HG02970 (cell line): Measurements from ENCODE around the gene TMEM41A.
"Not testable (repeated sequence)": the region's sequence is repeated elsewhere in the genome, so short reads cannot be mapped to it uniquely, and the experiment has no call there.

Experiments used
- ATAC-seq: cut with Tn5 transposase; IDR thresholded peaks from one replicate; pipeline ENCODE4 v1.9.1; 2021; ENCODE audit warnings: mild to moderate bottlenecking, moderate library complexity, moderate number of reproducible peaks; ENCODE audit not compliant: unreplicated experiment, low FRiP score

Gene TMEM41A

DNA sequence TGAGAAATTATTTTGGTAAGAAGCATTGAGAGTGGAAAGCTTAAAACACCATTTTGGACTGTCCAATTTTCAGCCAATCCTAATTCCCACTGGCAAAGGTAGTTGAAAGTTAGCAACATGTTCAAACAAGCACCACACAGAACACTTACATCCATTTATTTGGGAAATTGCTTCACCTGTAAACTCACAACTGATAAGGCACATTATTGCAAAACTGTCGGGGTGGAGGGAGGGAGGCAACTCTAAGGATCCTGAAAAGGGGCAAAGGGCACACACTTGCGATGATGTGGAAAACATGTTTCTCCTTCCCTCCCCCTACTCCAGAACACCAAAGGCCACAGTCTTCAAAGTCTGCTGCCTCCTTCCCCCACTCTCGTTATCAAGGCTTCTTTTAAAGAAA lies 9.4 kb downstream of the TMEM41A start:
- no peak for ATAC-seq

DNA sequence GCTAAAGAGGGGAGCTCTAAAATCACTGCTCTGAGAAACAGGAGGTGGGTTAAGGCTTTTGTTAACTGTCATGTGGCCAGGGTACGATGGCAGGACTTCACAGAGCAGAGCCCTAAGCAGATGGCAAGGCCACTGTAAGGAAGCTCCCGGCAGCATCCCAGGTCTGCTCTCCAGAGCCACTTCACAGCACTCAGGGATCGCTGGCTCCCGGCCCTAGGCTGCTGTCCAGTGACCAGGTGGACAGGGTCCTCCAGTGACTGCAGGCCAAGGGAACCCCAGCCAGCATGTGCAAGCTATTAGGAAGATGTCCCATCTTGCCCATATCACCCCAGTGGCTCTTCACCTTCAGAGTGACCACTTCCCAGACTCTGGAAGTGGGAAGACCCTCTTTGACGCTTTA lies 10.4 kb downstream of the TMEM41A start:
- ATAC-seq = no peak

DNA sequence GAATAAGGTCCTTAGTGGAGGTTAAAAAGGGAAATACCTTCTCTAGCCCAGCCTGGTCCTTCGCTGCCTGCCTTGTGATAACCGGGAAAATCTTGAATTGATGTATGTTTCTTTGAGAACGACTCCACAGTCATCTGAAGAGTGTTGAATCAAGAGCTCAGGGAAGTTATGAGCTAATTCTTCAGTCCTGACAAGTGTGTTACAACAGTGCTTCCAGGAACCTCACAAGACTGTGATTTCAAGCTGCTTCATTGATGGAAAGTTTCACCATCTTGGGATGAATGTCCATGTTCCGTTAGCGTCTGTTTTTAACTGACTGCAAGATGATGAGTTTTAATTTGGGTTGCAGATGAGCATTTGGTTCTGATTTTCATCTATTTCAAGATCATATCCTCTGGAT lies 12.4 kb downstream of the TMEM41A start:
- ATAC-seq = no peak

DNA sequence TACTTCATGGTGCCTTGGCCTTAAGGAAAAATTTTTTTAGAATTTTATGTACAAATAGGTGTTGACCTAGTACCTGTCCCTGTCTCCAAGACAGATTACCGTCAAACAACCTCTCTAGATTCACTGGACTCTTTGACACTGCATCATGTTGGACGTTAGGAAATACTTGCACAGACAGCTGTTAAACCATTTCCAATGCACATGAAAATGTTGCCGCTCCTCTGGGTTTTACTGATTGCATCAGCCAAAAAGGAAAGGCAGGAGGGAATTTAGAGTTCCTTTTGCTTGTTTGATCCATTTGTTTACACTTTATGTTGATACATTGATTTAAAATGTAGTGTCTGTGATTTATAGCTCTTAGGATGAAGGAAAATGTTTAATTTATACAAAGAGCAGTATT lies 14.5 kb downstream of the TMEM41A start:
- ATAC-seq = no peak

DNA sequence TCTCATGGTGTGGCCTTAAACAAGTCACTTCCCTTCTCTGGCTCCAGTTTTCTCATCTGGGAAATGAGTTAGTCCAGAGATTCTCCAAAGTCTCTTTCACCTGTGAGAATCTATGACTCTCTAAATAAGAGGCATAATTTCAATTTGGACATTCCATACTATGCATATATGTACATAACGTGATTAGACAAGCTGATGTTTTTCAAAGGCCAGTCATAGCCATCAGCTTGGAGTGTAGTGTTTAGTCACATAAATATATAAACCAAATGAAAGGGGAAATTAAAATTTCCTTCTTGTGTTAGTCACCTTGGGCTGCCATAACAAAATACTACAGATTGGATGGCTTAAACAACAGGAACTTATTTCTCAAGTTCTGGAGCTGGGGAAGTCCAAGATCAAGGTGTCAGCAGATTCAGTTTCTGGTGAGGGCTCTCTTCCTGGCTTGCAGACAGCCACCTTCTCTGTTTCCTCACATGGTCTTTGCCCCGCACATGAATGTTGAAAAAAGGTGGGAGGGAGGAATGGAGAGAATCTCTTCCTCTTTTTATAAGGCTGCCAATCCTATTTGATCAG lies 19.4 kb downstream of the TMEM41A start:
- ATAC-seq = no peak

DNA sequence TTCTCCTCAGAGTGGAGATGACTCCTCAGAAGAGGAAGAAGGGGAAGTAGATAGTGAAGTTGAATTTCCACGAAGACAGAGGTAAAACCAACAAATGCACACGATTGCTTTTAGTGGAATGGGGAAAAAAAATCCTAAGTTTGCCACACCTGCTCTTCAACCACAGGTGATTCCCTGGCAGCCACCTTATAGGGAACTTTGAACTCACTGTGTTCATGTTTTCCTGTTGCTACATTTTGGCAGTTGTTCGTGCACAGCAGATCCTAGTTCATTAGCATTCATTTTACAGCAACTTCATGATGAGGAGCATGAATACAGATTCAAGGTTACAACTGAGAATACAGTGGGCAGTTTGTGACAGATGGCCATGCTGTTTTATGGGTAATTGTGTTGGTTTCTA lies 21.5 kb downstream of the TMEM41A start:
- no peak for ATAC-seq

DNA sequence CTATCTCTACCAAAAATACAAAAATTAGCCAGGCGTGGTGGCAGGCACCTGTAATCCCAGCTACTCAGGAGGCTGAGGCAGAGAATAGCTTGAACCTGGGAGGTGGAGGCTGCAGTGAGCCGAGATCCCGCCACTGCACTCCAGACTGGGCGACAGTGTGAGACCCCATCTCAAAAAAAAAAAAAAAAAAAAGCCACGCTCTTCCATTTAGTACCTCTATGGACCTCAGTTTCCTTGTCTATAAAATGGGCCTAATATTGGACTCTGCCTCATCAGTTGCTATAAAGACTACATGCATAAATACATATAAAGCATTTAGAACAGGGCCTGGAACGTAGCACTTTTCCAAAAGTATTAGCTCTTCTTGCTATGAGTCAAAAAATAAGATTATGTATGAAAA lies 23.9 kb downstream of the TMEM41A start:
- ATAC-seq = not testable (repeated sequence)

DNA sequence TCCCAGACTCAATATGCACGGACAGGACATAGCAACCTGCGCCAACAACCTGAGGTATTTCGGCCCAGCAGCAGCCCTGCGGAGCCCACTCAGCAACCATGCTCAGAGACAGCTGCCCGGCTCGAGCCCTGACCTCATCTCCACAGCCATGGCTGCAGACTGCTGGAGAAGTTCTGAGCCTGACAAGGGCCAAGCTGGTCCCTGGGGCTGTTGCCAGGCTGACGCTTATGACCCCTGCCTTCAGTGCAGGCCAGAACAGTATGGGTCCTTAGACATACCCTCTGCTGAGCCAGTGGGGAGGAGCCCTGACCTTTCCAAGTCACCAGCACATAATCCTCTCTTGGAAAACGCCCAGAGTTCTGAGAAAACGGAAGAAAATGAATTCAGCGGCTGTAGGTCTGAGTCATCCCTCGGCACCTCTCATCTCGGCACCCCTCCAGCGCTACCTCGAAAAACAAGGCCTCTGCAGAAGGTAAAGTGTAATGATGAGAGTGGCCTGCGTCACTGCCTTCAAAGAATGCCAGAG lies 25.5 kb downstream of the TMEM41A start:
- ATAC-seq = no peak

DNA sequence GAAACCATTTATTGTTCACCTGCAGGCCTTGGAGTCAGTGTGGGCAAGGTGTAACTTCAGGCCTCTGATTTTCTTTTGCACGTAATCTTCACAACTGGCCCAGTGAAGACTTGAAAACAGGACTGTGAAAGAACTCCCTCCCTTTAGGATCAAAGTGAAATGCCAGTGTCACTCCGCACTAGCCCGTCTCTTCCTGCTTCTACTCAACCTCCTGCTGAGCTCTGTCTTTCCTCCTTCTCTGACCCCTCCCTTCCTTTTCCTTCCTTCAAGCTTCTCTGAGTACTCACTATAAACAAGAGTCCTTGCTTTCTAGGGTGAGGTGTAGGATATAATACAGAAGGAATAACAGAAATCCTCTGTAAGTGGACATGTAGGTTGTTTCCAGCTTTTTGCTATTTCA lies 28.5 kb downstream of the TMEM41A start:
- ATAC-seq = no peak

DNA sequence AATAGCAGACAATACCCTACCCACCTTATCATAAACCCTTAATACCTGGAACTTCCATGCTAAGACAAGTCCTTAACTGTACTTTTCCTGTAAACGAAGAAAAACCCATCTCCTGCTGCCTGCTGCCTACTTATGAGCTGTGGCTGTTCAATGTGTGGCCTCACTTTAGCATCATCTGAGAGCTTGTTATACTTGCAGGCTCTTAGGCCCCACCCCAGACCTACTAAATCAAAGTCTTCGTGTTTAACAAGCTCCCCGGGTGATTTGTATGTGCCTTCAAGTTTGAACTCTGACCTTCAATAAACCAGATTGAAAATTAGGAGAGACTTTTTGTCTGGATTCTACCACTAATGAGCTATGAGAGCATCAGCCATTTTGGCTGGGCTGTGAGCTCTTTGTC lies 29.3 kb downstream of the TMEM41A start:
- ATAC-seq = no peak

DNA sequence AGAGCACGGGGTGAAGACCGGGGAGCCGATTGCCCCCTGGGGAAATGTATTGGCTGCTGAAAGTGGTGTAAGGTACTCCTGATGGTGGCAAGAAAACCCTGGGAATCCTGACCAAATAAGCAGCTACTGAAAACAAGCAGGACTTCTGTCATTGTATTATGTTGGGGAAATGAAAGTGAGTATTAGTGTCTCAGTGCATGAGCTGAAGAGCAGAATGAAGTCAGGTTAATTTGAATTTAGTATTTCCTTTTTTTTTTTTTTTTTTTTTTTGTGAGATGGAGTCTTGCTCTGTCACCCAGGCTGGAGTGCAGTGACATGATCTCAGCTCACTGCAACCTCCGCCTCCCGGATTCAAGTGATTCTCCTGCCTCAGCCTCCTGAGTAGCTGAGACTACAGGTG lies 32.7 kb downstream of the TMEM41A start:
- ATAC-seq = not testable (repeated sequence)

DNA sequence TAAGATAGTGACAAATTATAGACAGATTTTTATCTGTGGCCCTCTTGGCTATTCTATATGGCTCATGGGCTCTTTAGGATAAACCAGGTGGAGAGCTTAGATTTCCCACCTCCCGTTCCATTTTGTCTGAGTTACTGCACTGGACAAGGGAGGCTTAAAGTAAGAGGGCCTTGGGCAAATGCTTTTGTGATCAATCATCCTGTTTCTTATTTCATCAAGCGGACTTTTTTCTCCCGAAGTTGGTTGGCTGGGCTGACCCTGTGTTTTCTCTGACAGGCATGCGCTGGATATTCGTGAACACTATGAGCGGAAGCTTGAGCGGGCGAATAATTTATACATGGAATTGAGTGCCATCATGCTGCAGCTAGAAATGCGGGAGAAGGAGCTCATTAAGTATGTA lies 33.4 kb downstream of the TMEM41A start:
- no peak for ATAC-seq

DNA sequence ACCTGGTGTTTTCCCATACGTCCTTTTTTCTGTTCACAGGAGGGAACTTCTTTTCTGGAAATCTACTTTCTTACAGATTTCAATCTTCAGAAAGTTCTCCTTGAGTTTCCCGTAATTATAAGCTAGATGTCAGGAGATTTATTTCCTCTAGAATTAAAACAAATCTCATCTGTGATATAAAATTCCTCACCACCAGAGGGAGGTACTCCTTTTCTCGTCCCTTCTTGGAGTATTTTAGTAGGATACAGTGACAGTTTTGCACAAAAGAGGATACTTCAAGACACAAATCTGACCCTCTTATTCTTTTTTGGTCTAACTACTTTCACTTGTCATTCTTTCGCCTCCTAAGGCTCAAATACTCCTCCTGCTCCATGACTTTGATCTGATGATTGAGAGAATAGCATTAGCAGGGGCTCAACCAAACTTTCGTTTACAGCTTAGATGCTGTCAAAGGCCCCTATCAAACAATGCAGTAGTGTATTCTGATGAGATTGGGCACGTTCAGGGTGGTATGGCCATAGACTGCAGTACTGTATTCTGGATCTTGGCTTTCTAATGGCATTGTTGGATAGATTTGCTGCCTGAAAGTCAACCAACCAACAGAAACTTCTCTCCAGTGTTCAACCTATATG lies 38.0 kb downstream of the TMEM41A start:
- no peak for ATAC-seq

DNA sequence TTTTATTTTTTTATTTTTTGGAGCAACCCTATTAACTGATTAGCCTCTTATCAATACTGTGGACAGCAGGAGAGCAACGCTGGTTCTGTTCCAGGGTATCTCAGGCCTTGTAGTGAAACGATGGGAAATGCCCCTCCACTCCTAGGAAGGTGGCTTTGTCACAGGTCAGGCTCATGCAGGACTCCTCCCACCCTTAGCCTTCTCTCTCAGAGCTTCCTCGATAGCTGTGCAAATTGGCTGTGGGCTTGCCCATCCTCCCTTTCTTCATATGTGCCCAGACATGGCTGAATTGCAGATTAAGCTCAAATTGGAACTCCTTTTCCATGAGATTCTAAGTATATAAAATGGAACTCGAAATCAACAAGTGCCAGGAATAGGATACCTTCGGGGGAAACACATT lies 38.5 kb downstream of the TMEM41A start:
- ATAC-seq = no peak

DNA sequence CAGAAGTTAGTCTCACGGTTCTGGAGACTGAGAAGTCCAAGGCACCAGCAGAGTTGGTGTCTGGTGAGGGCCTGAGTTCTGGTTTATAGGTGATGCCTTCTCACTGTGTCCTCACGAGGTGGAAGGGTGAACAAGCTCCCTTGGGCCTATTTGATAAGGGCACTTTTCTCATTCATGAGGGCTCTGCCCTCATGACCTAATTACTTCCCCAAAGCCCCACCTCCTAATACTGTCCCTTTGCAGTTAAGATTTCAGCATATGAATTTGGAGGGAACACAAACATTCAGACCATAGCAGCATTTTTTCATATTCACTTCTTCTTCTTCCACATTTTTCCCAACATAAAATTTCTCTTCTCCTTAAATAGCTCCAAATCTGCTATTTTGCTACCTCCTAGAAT lies 41.5 kb downstream of the TMEM41A start:
- no peak for ATAC-seq

DNA sequence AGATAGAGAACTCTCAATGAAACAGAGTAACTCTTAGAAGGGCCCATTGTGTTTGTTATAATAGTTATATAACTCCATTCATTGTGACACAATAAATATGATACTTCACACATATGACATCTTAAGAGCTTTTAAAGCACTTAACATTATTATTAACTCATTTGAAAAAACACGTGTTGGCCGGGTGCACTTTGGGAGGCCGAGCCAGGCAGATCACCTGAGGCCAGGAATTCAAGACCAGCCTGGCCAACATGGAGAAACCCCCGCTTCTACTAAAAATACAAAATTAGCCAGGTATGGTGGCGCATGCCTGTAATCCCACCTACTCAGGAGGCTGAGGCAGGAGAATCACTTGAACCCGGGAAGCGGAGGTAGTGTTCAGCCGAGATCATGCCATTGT lies 47.4 kb downstream of the TMEM41A start:
- not testable (repeated sequence) for ATAC-seq

DNA sequence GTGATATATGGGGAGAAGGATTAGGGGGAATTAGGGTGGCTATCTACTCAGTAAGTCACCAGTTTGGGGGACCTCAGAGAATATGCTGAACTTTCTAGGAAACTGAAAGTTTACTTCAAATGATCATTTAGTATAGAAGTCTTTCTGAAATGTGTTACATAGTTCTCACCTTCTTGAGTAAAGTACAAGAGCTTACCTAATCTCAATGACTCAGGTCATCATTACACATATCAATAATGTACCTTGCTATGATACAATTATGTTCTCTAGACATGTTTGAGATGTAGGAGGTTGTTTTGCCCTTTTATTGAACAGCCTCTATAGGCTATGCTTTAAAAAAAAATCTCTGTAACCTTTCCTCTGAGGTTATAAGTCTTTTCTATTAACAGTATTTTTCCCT lies 50.7 kb downstream of the TMEM41A start:
- no peak for ATAC-seq

DNA sequence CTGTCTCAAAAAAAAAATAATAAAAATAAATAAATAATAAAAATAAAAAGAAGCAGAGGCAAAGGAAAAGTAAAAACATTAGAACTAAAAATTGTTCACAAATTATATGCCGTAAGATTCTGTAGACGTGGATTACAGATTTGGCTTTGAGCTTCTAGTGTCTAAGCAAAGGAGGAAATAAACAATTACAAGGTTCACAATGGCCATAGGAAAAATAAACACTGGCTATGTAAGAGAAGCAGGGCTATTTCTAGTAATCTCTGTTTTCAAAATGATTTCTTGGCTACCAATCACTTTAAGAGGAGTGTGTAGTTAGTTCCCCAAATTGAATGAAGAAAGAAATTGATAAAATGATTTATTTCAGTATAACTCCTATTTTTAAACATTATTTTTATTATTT lies 54.5 kb downstream of the TMEM41A start:
- ATAC-seq = no peak

DNA sequence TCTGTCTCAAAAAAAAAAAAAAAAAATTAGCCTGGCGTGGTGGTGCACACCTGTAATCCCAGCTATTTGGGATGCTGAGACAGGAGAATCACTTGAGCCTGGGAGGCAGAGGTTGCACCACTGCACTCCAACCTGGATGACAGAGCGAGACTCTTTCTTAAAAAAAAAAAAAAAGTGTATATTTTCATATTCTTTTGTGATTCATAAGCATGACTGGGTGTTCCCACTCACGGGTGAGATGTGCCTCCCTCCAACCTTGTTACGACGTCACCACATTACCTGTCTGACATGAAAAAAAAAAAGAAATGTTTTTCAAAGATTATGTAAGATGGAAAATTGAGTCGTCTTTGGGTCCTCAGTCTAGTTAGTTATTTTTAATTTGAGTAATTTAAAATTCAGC lies 56.8 kb downstream of the TMEM41A start:
- no peak for ATAC-seq

DNA sequence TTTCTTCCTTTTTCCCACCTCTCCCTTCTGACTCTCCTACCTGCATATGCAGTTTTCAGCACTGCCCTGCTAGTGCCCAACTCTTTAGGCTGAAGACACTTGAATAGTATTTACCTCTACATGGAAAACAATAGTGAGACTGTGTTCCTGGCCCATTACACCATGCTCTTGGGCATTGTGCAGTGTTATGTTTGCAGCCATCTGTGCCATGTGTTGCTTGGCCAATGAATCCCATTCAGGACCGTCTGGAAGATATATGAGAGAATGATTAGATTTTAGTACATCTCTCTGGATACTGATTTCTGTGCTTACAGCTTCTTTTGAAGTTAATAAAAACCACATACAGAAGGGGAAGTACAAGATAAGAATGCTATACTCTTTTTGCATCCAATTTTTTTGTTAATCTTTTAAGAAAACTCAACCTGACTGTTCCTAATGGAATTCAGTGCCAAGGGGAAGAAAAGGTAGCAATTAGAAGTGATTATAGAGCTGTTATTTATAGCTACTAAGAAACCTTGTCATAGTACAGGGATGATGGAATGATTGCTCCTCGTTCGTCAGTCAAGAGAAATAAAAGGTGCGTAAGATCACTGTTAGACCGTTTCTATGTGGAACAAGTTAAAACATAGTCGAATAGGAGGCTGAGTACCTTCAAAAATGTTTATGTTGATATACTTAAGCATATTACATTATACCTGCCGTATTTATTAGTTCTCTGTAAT lies 58.9 kb downstream of the TMEM41A start:
- no peak for ATAC-seq
